ENCODE results near the gene MRPL39. TPM values are rescaled to one million over a fixed set of nuclear protein-coding genes. Genes with fewer than 3 reads are reported as not detected.
A peak's percentile ranks its signal among the peaks of the same experiment; 100 is the strongest.

The MRPL39 gene
- total and polyA plus RNA-seq, 12 donors: 19.4 to 90.7 (median 41.7) TPM

DNA sequence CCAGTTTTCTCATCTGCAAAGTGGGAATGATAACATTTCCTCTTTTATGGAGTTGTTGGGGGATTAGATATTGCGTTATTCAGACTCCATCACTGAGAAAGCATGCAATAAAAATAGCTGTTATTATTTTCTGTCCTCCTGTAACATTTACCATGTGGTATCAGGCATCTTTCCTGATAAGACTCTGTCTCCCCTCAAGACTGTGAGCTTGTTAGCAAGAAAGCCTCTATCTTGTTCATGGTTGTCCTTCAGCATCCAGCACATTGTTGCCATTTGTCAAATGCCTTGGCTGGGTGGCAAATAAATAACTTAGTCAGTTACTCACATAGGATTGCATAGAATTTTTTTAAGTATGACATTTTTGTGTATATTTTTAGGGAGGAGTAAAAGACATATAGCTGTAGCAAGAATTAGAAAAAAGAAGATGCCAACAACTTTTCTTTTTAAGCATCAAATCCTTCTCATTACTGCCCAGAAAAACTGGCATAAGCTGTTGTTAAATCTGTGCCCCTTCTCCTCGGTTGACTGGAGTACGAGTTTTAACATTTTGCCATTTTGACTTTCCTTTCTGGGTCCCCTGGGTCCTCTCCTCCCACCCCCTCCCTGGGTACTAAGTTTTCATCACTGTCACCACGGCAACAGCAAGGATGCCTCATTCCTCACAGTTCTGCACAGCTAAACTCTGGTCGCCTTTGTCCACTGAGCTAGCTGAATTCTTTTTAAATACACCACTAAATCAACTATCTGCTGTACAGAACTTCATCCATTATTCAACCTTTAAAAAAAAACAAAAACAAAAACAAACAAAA is 30.8 kb upstream of the MRPL39 start:
- TF ChIP-seq, protein P1, sequence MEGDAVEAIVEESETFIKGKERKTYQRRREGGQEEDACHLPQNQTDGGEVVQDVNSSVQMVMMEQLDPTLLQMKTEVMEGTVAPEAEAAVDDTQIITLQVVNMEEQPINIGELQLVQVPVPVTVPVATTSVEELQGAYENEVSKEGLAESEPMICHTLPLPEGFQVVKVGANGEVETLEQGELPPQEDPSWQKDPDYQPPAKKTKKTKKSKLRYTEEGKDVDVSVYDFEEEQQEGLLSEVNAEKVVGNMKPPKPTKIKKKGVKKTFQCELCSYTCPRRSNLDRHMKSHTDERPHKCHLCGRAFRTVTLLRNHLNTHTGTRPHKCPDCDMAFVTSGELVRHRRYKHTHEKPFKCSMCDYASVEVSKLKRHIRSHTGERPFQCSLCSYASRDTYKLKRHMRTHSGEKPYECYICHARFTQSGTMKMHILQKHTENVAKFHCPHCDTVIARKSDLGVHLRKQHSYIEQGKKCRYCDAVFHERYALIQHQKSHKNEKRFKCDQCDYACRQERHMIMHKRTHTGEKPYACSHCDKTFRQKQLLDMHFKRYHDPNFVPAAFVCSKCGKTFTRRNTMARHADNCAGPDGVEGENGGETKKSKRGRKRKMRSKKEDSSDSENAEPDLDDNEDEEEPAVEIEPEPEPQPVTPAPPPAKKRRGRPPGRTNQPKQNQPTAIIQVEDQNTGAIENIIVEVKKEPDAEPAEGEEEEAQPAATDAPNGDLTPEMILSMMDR (IDR thresholded peaks at IDR 0.05): no peak
- no peak for TF ChIP-seq POLR2A (IDR thresholded peaks at IDR 0.05)
- intact Hi-C loops (cut with DNase I): no loop called here
- Histone ChIP-seq H3K4me3 (peak overlapping the region in 1 of 4 donors; percentile 74), H3K36me3 (replicated peaks in 1 of 2) (no peaks in the 10 kb centered on the region), H3K9me3 (replicated peaks in 1 of 3) (no peaks in the 10 kb centered on the region), H3K27ac (no peak overlapping the region), H3K4me1 (replicated peaks in 1 of 2) (peaks cover 5 to 19% of the 10 kb centered on the region in 2 donors), H3K27me3 (no peaks in the 10 kb centered on the region)
- 43 to 52% (median 44%) methylated on average over 5 of the region's 5 CpGs for WGBS, 4 donors
- no peak for DNase-seq

DNA sequence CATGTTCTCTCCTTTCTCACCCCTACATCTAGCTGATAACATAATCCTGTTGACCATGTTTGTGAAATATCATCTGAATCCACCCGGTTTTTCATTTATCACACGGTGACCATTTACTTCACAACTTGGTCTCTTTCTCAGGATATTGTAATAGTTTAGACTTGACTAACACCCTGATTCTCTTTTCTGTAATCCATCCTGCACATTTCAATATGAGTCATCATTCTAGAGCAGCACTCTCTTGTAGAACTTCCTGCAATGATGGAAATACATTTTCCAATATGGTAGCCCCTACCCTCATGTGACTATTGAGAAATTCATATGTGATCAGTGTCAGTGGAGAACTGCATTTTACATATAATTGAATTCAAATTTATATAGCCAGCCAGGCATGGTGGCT is 29.4 kb upstream of the MRPL39 start:
- no peak for TF ChIP-seq POLR2A (IDR thresholded peaks at IDR 0.05)
- TF ChIP-seq, protein P1 (IDR thresholded peaks at IDR 0.05): no peak
- Histone ChIP-seq H3K27me3 (no peaks in the 10 kb centered on the region), H3K9me3 (replicated peaks in 1 of 3) (no peaks in the 10 kb centered on the region), H3K36me3 (replicated peaks in 1 of 2) (no peaks in the 10 kb centered on the region), H3K4me1 (replicated peaks in 1 of 2) (peaks cover 5 to 19% of the 10 kb centered on the region in 2 donors), H3K4me3 (no peak overlapping the region), H3K27ac (no peak overlapping the region)
- intact Hi-C loops (cut with DNase I): no loop called here
- WGBS, 4 donors: 85 to 92% (median 90%) methylated on average over 2 of the region's 2 CpGs
- DNase-seq: no peak

DNA sequence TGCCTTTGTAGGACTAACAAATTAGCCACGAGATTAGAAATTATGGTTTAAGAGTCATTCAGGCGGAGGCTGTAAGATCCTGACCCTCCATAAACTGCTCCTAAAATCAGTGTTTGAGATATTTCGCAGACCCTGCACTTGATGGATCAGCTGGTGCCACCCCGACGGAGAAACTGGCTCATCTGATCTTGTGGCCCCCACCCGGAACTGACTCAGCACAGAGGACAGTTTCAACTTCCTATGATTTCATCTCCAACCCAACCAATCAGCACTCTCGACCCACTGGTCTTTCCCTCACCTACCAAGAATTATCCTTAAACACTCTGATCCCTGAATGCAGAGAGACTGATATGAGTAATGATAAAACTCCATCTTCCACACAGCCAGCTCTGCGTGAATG is 28.0 kb upstream of the MRPL39 start:
- DNase-seq: no peak
- intact Hi-C loops (cut with DNase I): no loop called here
- 76 to 85% (median 79%) methylated on average over 4 to 8 of the region's 8 CpGs for WGBS, 4 donors

DNA sequence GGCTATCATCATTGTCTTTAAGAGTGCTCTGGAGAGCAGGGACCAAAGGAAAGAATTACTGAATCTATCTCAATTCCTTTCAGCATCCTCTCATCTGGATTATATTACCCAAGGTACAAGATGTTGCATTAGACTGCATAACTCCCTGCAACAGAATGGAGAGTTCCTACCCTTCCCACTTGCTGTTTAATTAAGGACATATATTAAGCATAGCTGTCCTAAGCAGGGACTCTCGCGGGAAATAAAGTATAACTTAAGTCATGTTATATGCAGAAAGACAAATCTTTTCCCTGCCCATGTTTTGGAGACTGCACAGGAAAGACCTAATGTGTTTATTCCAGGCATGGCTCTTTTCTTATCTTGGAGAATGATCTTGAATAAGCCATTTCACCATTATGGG is 25.0 kb upstream of the MRPL39 start:
- DNase-seq: no peak
- H3K9me3 ChIP-seq (replicated peaks in 1 of 3): no peaks in the 10 kb centered on the region
- no peak overlapping the region for H3K27ac ChIP-seq
- intact Hi-C loops (cut with DNase I): no loop called here
- TF ChIP-seq, protein P1 (IDR thresholded peaks at IDR 0.05): no peak
- TF ChIP-seq POLR2A (IDR thresholded peaks at IDR 0.05): no peak
- WGBS, 4 donors: 92 to 97% (median 92%) methylated on average over 2 of the region's 2 CpGs
- no peaks in the 10 kb centered on the region for H3K27me3 ChIP-seq
- H3K4me3 ChIP-seq: no peak overlapping the region
- no peaks in the 10 kb centered on the region for H3K36me3 ChIP-seq (replicated peaks in 1 of 2)
- peaks cover 2 to 8% of the 10 kb centered on the region in 2 donors for H3K4me1 ChIP-seq (replicated peaks in 1 of 2)

More for the DNA sequence above, 28.0 kb upstream of the MRPL39 start:
- no peaks in the 10 kb centered on the region for H3K9me3 ChIP-seq (replicated peaks in 1 of 3)
- H3K27ac ChIP-seq: no peak overlapping the region
- H3K4me3 ChIP-seq: no peak overlapping the region
- TF ChIP-seq, protein P1 (IDR thresholded peaks at IDR 0.05): no peak
- no peak for TF ChIP-seq POLR2A (IDR thresholded peaks at IDR 0.05)
- H3K27me3 ChIP-seq: no peaks in the 10 kb centered on the region
- H3K4me1 ChIP-seq (replicated peaks in 1 of 2): peaks cover under 1 to 19% of the 10 kb centered on the region in 2 donors
- no peaks in the 10 kb centered on the region for H3K36me3 ChIP-seq (replicated peaks in 1 of 2)
